K562 (cell line): Measurements from ENCODE around the gene ENTPD8. TPM values are rescaled to one million over a fixed set of nuclear protein-coding genes. Genes with fewer than 3 reads are reported as not detected.

Experiments
- ATAC-seq: fragments of 200-7000 bp; cut with Tn5 transposase; 3 replicates; pipeline ENCODE4 v1.9.1; 2020; ENCODE audit warnings: moderate library complexity
- BruUV-seq: library from RNA; stranded (reverse); fragments of 400-500 nt; replicated peaks from 2 replicates; lab custom pipeline; 2021; lab: Mats Ljungman, UMichigan
- CTCF ChIA-PET: fragments of 300-600 bp; formaldehyde crosslinking; extraction: SDS; loops from one replicate; lab custom pipeline; 2021; ENCODE audit warnings: low intra/inter-chr PET ratio; lab: Yijun Ruan, JAX
- POLR2A ChIA-PET: fragments of 300-600, 350-650 bp; sonication (Branson Sonifier 250); formaldehyde crosslinking; extraction: SDS; loops from one replicate; lab custom pipeline; 2021; ENCODE audit warnings: antibody characterized with exemption, inconsistent platforms; lab: Yijun Ruan, JAX
- DNase-seq, 4 experiments: peaks; one replicate each; pipeline versions ENCODE4 v3.0.0 to v3.0.0-alpha.2; 2011 to 2018; ENCODE audit warnings: low spot score in 3 of 4, mixed read lengths in 3 of 4; ENCODE audit errors: extremely low read depth in 1 of 4
- FAIRE-seq: peaks from 2 replicates; lab custom pipeline; 2011; peaks lifted over from hg19 to GRCh38; lab: Jason Lieb, UNC
- H2AFZ ChIP-seq: 2 replicates; pipeline ENCODE4 v1.6.0; 2011; ENCODE audit warnings: low read depth, low read length, control low read depth, inconsistent platforms
- H3K27ac ChIP-seq: fragments of 200-600 bp; 3 replicates; pipeline ENCODE4 v1.8.0; 2011; ENCODE audit warnings: low read depth, mild to moderate bottlenecking, control low read depth, inconsistent platforms, low read length, moderate library complexity, mixed read lengths; ENCODE audit errors: extremely low read depth
- H3K27me3 ChIP-seq, 2 experiments: fragments of 300-600 bp in 1 of 2; 2 replicates in 1 of 2; 3 replicates in 1 of 2; pipeline versions ENCODE4 v1.6.0 to v1.8.0; 2011; ENCODE audit warnings: inconsistent platforms in 2 of 2, low read length in 2 of 2, mild to moderate bottlenecking in 1 of 2, mixed read lengths in 1 of 2, moderate library complexity in 1 of 2; ENCODE audit not compliant: control insufficient read depth in 2 of 2, insufficient read depth in 2 of 2
- H3K36me3 ChIP-seq: fragments of 300-600 bp; 3 replicates; pipeline ENCODE4 v1.8.0; 2011; ENCODE audit warnings: mild to moderate bottlenecking, low read length, inconsistent platforms; ENCODE audit not compliant: control insufficient read depth, insufficient read depth
- H3K4me1 ChIP-seq, 2 experiments: fragments of 200-600 bp in 1 of 2; replicated peaks in 1 of 2; 2 replicates in 1 of 2; 3 replicates in 1 of 2; pipeline versions ENCODE4 v1.5.1 to v1.8.0; 2011; ENCODE audit warnings: inconsistent platforms in 2 of 2, low read length in 2 of 2, mild to moderate bottlenecking in 1 of 2, mixed read lengths in 1 of 2, moderate library complexity in 1 of 2; ENCODE audit not compliant: control insufficient read depth in 2 of 2, insufficient read depth in 2 of 2
- H3K4me2 ChIP-seq: 2 replicates; pipeline ENCODE4 v1.6.1; 2011; ENCODE audit warnings: low read length, control low read depth, inconsistent platforms, mixed read lengths; ENCODE audit not compliant: insufficient read depth
- H3K4me3 ChIP-seq: fragments of 200-600 bp; sonication (generic), shearing (Covaris generic); 2 replicates; pipeline ENCODE4 v1.5.1; 2016; ENCODE audit warnings: control low read depth, inconsistent platforms
- H3K79me2 ChIP-seq: fragments of 200-600 bp; 3 replicates; pipeline ENCODE4 v1.8.0; 2011; ENCODE audit warnings: low read length, inconsistent platforms; ENCODE audit not compliant: control insufficient read depth, insufficient read depth
- H3K9ac ChIP-seq, 2 experiments: 2 replicates each; pipeline versions ENCODE4 v1.6.0 to v1.6.1; 2011; ENCODE audit warnings: low read depth in 2 of 2, low read length in 2 of 2, control low read depth in 1 of 2, inconsistent platforms in 1 of 2, mild to moderate bottlenecking in 1 of 2, mixed read lengths in 1 of 2; ENCODE audit not compliant: insufficient read depth in 1 of 2
- H3K9me1 ChIP-seq: one replicate; pipeline ENCODE4 v1.6.0; 2011; ENCODE audit warnings: inconsistent platforms, mild to moderate bottlenecking, low read length, moderate library complexity; ENCODE audit not compliant: control insufficient read depth, insufficient read depth
- H3K9me3 ChIP-seq: replicated peaks from 2 replicates; pipeline ENCODE4 v1.5.1; 2011; ENCODE audit warnings: low read depth, low read length, inconsistent platforms; ENCODE audit not compliant: control insufficient read depth, insufficient read depth
- H4K20me1 ChIP-seq: replicated peaks from 2 replicates; pipeline ENCODE4 v1.6.1; 2011; ENCODE audit warnings: low read length, inconsistent platforms, mixed read lengths; ENCODE audit not compliant: control insufficient read depth, insufficient read depth
- CREB1 ChIP-seq, 2 experiments: sonication (generic) in 1 of 2; formaldehyde crosslinking in 1 of 2; IDR thresholded peaks; 2 replicates each; pipeline versions ENCODE4 v1.6.1 to v1.8.0; 2012 to 2022; ENCODE audit warnings: inconsistent platforms in 1 of 2, mild to moderate bottlenecking in 1 of 2, missing genetic modification reagents in 1 of 2, moderate library complexity in 1 of 2
- DNMT1 ChIP-seq: fragments of 450-650 bp; IDR thresholded peaks from 2 replicates; pipeline ENCODE4 v1.6.1; 2016; ENCODE audit warnings: antibody characterized with exemption, mild to moderate bottlenecking
- DPF2 ChIP-seq: fragments of 450-650 bp; IDR thresholded peaks from 2 replicates; pipeline ENCODE4 v1.6.1; 2016
- ELK3 ChIP-seq: fragments of 450-650 bp; formaldehyde crosslinking; IDR thresholded peaks from 2 replicates; pipeline ENCODE4 v1.4.0; 2020; ENCODE audit warnings: mild to moderate bottlenecking
- LCOR ChIP-seq: sonication (generic); formaldehyde crosslinking; IDR thresholded peaks from 2 replicates; pipeline ENCODE4 v1.8.0; 2022; ENCODE audit warnings: mild to moderate bottlenecking, missing genetic modification reagents
- MLX ChIP-seq, 2 experiments: fragments of 450-650 bp in 1 of 2; sonication (generic) in 1 of 2; formaldehyde crosslinking; conservative IDR thresholded peaks; 2 replicates each; pipeline versions ENCODE4 v1.4.0 to v1.8.1; 2020 to 2022; ENCODE audit warnings: mild to moderate bottlenecking in 1 of 2, missing genetic modification reagents in 1 of 2
- POLR2G ChIP-seq: fragments of 200-400 bp; formaldehyde crosslinking; IDR thresholded peaks from 2 replicates; pipeline ENCODE4 v1.6.1; 2017; ENCODE audit warnings: low read depth, mild to moderate bottlenecking, antibody characterized with exemption, low read length, moderate library complexity
- VEZF1 ChIP-seq: fragments of 200-800 bp; sonication (Bioruptor generic); IDR thresholded peaks from 2 replicates; pipeline ENCODE4 v1.6.1; 2017; ENCODE audit warnings: missing genetic modification characterization, missing compliant biosample characterization
- XRCC5 ChIP-seq: fragments of 200-400 bp; formaldehyde crosslinking; IDR thresholded peaks from 2 replicates; pipeline ENCODE4 v1.6.1; 2017; ENCODE audit warnings: low read depth, mild to moderate bottlenecking, low read length
- WGBS: fragments of 100-300 bp; shearing (Covaris generic); methylation state at CpG from one replicate; pipeline ENCODE4 v1.1.6; 2016; ENCODE audit warnings: low coverage, mixed read lengths; ENCODE audit not compliant: insufficient coverage; ENCODE audit errors: missing lambda C conversion rate; 5-methylcytosine and 5-hydroxymethylcytosine counted together
- in situ Hi-C: fragments of 300-500 bp; cut with MboI; formaldehyde crosslinking; loops from 4 replicates; pipeline ENCODE4 v1.15.0; 2018; ENCODE audit warnings: inconsistent platforms, mixed read lengths
- intact Hi-C: fragments of 100-400 bp; cut with micrococcal nuclease; formaldehyde crosslinking; loops from 2 replicates; pipeline ENCODE4 v1.14.2; 2022
- polyA plus RNA-seq, 8 experiments: library from polyadenylated mRNA; depleted of rRNA in 4 of 8; stranded (reverse) in 5 of 8; unstranded in 3 of 8; fragments of >200 nt; fragmentation: Nextera tagmentation in 2 of 8; fragmentation: Illumina TruSeq in 1 of 8; extraction: Ambion mirVana in 2 of 8; extraction: Trizol in 1 of 8; gene quantifications; 2 replicates each; pipeline versions ENCODE4 v1.2.1 to v1.2.3, GENCODE V29; 2011 to 2014; ENCODE audit warnings: inconsistent platforms in 1 of 8, missing spikeins in 1 of 8
- total RNA-seq, 7 experiments: library from RNA; depleted of rRNA in 6 of 7; stranded (reverse); fragments of >200 nt in 6 of 7; fragmentation: Illumina TruSeq in 2 of 7; extraction: Trizol in 2 of 7; gene quantifications; 2 replicates each; pipeline versions ENCODE4 v1.2.1 to v1.2.3, GENCODE V29; 2011 to 2021; ENCODE audit warnings: low replicate concordance in 1 of 7

The ENTPD8 gene
- total and polyA plus RNA-seq, 9 of the 15 experiments (the other 6 are each of a cell fraction or from before 2014, with no cell fraction given) = 0.06 to 0.27 (median 0.19) TPM; not detected in 5

GRCh38 chr9:137428841-137429545 is 12.2 kb downstream of the ENTPD8 start:
- TF ChIP-seq LCOR (CRISPR knock-in tag) (no peak), ELK3 (CRISPR knock-in tag) (no peak), VEZF1 (CRISPR knock-in tag) (0 out of 2 replicates have a peak, but pooled peaks have one; percentile 9), DNMT1 (no peak), DPF2 (no peak), POLR2G (peak; percentile 44; the same call in 1 of the 2 replicates), XRCC5 (no peak), MLX (CRISPR knock-in tag; conservative IDR thresholded peaks at IDR 0.05) (no peak), CREB1 (IDR thresholded peaks at IDR 0.05) (no peak), CREB1 (CRISPR knock-in tag; IDR thresholded peaks at IDR 0.05) (no peak)
- ChIA-PET POLR2A (no interaction called here), CTCF (no interaction called here)
- H3K36me3 ChIP-seq = no peaks in the 10 kb centered on the region
- no peaks in the 10 kb centered on the region for H3K9me1 ChIP-seq
- no peaks in the 10 kb centered on the region for H4K20me1 ChIP-seq
- DNase-seq (no peak), ATAC-seq (no peak), FAIRE-seq (no peak)
- peaks cover 2% of the 10 kb centered on the region; the same call in 1 of the 3 replicates for H3K79me2 ChIP-seq
- no peaks in the 10 kb centered on the region for H3K9me3 ChIP-seq
- no peak overlapping the region for H3K4me3 ChIP-seq
- in situ Hi-C loops = no loop called here
- H2AFZ ChIP-seq = no peak overlapping the region
- H3K4me2 ChIP-seq = no peak overlapping the region
- H3K4me1 ChIP-seq = peaks cover 22 to 84% of the 10 kb centered on the region in 2 experiments
- WGBS = 55% methylated on average over 20 of the region's 27 CpGs
- BruUV-seq = no TSS peak
- H3K9ac ChIP-seq = peak overlapping the region in 1 of 2 experiments; percentile 50; a peak in 2 of 4 replicates
- no peaks in the 10 kb centered on the region for H3K27me3 ChIP-seq
- intact Hi-C loops = loop anchor here (10.0 kb wide), 1 partner anchor 124 kb away; the partner anchor contains the start of gene NRARP
- H3K27ac ChIP-seq = no peak overlapping the region
